Measurements from ENCODE around the gene SERPINB11. TPM values are rescaled to one million over a fixed set of nuclear protein-coding genes. Genes with fewer than 3 reads are reported as not detected.

The SERPINB11 gene
- total RNA-seq: not detected in 2 replicates

GRCh38 chr18:63702660-63703059, at the start of gene SERPINB11:
SERPINB11 (plus strand) TSS chr18:63702960; CDS start chr18:63710194, 7,234 bp downstream.

GRCh38 chr18:63661750-63662149, 41.0 kb upstream of the SERPINB11 start, which contains the start of gene SERPINB3:
SERPINB3 (minus strand) TSS chr18:63661893; CDS start chr18:63661216, 677 bp downstream.

Other genes with a start within 250 kb of the SERPINB11 start
- 0.14 TPM in 1 of 2 replicates, not detected in the other for gene SERPINB5, start 226.0 kb upstream of the SERPINB11 start, total RNA-seq
- not detected in 2 replicates for gene SERPINB12, start 160.6 kb upstream of the SERPINB11 start, total RNA-seq
- gene SERPINB13, start 115.6 kb upstream of the SERPINB11 start, total RNA-seq: not detected in 2 replicates
- gene SERPINB4, start 58.7 kb upstream of the SERPINB11 start, total RNA-seq: 0.14 TPM in 1 of 2 replicates, not detected in the other
- not detected in 2 replicates for gene SERPINB3, start 41.1 kb upstream of the SERPINB11 start, total RNA-seq
- 1.5 and 33.6 TPM in 2 replicates for gene SERPINB7, start 72.5 kb downstream of the SERPINB11 start, total RNA-seq
- gene SERPINB2, start 184.7 kb downstream of the SERPINB11 start, total RNA-seq: 211 and 212 TPM in 2 replicates
- 0.57 and 1.1 TPM in 2 replicates for gene SERPINB10, start 205.0 kb downstream of the SERPINB11 start, total RNA-seq
- 0.44 and 0.57 TPM in 2 replicates for gene HMSD, start 246.3 kb downstream of the SERPINB11 start, total RNA-seq

Measured in placental pericyte (primary cell).